NCI-H345 (cell line): ENCODE data around the gene TCF19.
A peak's percentile ranks its signal among the peaks of the same experiment; 100 is the strongest.

ENCODE experiments used
- DNase-seq: peaks from one replicate; lab custom pipeline; 2025; lab: John Stamatoyannopoulos, UW

The TCF19 gene, protein sequence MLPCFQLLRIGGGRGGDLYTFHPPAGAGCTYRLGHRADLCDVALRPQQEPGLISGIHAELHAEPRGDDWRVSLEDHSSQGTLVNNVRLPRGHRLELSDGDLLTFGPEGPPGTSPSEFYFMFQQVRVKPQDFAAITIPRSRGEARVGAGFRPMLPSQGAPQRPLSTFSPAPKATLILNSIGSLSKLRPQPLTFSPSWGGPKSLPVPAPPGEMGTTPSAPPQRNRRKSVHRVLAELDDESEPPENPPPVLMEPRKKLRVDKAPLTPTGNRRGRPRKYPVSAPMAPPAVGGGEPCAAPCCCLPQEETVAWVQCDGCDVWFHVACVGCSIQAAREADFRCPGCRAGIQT

DNA sequence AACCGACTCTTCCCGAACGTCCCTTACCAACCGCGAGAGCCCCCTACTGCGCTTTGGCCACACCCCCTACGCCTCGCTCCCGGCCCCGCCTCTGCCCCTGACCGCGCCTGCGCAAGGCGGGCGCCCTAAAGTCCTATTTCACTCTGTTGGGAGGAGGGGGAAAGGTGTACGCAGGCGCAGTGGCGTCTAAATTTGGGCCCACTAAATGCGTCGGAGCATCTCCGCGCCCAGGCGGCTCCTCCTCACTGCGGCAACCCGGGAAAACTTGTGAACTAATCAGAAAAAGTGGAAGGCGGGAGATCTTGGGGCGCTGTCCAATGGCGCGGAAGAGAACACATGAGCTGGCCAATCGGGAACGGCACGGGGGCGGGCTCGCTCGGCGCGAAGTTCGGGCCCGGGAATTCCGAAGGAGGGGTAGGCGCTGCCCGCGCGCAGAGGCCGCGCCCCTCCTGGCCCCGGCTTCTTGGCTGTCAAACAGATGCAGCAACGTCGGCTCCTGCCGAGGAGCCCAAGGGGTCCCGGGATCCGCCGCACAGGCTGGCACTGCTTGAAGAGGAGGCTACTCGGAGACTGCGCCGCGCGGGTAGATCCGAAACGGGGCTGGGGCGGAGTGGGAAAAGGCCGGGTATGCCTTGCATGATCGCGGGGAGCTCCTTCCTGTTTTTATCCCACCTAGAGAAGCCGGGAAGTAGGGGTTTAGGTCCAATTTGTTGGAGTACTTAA is at the start of gene TCF19:
TCF19 (plus strand) TSS at position 450 of the 723 bp plus-strand sequence. CDS start 881 bp downstream, outside the sequence.
- peak; percentile 100 for DNase-seq

DNA sequence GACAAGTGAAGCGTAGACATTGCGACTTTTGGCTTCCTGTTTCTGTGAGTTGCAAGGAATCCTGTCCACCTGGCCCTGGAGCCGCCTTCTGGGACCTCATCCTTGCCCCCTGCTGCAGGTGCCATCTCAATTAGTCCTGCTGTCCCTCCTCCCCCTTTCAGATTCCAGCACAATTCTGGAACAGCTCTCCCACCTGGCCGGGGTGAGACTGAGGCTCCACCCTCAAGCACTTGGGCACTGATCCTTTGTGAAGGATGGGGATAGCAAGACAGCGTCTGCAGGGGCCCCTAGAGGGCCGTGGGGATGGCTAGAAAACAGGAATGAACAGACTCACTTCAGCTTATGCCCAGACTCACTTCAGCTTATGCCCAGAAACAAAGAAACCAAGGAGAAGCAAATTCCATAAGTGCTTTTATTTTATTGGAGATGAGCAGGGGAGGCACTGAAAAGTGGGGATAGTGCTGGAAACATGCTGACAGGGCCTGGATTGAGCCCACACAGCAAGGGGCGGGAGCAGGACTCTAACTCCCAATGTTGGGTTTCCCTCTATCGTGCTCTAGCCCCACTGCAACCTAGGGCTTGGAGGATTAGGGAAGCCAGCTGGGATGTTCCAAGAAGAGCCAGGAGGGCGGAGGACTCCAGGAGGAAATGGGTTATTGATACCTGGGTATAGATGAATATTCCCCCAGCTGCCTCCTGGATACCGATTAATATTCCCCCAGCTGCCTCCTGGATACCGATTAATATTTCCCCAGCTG is 47.4 kb upstream of the TCF19 start:
- no peak for DNase-seq

DNA sequence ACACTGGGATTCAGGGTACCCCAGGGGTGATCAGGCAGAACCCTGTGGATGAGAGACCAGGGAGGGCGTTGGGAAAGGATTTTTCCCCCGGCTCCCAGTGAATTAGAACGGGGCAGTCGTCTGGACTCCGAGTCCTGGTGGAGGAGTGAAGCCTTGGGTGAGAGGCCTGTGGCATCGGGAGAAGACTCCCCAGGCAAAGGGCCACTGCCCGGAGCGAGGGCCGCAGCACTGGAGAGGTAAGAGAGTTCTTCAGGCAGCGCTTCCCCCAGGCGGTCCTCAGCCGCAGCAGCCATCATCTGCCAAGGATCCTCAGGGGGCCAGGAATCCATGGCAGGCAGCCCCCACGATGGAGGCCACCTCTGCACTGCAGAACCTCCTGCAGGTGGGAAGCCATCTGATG is 46.7 kb upstream of the TCF19 start:
- DNase-seq = no peak

DNA sequence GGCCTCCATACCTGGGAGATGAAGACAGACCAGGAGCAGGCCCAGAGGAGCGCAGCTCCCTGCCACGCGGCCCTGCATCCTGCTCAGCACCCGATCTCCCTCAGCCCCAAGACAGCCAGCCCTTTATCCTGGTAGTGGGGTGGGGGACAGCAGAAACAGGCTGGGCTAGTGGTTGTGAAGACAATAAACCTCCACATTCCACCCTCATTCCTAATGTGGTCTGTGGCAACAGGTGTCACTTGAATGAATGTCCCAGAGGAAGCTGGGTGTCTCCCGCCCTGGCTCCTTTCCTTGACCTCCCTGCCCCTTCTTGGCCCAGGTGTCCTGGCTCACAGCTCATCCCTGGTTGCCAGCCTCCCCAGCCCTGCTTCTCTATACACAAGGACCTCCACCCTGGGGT is 45.9 kb upstream of the TCF19 start, which contains the start of gene C6orf15:
C6orf15 (minus strand) TSS at position 98 of the 400 bp plus-strand sequence; CDS start at position 78, 20 bp downstream.
- DNase-seq = no peak

DNA sequence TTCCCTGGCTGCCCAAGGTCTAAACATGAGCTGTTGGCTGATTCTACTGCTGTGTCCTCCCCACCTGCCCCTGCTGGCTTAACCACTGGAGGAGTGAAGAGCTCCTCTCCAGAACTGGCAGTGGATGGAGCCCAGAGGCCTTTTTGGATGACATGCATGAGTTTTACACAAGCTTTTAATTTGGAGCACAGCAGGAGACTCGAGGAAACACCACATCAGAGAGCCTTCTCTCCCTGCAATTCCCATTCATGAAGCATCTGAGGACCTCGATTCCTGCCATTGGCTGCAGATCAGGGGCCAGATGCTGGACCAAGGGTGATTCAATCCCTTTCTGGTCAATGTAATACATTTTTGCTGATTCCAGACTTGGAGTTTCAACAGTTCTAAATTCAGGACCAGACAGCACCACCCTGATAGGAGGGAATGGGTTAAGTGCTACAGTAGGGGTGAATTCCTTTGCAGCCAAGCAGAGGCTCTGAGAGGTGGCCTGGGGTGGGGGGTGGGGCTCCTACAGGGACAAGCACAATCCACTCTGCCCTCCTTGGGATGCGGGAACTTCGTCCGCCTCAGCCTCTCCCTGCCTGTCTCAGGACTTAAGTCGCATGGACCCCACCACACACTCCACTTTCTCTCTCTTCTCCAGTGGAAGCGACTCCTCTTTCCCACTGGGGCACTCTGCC is 44.4 kb upstream of the TCF19 start:
- DNase-seq = no peak

DNA sequence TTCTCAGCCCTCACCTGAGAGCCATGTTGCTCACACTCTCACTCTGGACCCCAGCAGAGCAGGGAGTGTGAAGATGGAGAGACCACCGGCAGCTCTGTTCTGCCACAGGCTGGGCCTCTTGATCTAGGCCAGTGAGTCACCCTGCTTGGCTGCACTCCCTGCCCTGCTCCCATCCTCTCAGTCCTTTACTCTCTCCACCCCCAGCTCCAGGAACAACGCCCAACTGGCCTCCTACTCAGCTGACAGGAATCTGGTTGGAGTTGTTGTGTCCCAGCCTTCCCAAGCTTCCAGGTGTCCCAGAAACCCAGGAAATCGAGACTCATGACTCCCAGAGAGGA is 43.9 kb upstream of the TCF19 start, which contains the start of gene PSORS1C1:
PSORS1C1 (plus strand) TSS at position 260 of the 338 bp plus-strand sequence. CDS start 14,833 bp downstream, outside the sequence.
- no peak for DNase-seq

DNA sequence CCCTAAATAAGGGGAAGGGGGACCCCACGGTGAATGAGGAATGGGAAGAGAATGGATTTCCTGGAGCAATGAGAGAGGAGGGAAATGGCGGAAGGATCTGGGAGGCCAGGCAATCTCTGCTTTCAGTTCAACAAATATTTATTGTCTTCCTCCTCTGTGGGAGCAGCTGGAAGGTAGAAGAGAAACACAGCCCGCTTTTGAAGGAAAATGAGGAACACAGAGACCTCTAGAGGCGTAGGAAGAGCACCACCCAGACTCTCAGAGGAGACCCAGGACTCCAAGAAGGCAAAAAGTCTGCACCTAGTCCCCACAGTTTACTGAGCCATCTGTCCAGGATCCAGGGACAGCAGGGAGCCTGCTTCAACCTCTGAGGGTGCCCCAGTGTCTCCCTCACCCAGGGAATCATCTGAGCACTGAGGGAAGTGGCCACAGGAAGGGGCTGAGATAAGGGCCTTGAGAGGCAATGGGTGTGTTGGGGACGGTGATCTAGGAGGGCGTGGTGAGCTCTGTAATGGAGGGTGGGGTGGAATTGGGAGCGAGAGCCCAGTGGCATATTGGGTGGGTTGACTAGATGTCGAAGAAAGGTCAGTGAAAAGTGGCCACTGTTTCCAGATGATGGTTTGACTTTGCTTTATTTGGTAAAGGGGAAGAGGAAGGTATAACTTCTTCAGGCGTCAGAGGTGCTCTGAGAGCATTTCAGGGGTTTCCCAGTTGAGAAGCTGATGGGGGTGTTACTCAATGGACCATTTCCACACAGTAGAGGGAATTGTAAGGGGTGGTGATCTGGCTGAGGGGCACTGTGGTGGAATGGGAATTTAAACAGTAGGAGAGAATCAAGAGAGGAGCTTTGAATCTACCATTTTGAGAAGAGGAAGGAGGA is 43.2 kb upstream of the TCF19 start:
- DNase-seq = no peak

DNA sequence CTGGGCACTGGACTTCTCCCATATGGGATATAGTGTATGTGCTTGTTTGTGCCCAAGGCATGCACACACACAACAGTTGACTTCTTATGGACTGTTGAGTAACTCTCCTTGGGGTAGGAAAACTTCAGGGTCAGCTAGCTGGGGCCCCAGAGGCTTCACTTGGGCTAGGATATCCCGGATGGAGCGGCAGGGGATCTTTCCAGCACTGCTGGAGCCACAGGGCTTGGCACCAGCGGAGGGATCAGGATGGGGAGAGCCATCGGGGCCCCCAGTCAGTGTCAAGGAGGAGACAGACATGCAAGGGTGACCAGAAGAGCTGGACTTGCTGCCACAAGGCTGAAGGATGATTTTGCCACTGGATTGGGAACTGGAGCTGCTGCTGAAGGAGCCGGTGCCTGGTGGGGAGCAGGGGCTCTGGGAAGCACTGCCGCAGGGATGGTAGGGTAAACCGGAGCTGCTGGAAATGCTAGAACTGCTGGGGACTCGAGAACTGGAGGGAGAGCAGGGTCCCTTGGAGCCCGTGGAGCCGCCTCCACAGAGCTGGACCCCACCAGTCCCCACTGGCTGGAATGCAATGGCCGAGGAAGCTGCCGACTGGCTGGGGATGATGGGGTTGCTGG is 42.3 kb upstream of the TCF19 start:
- DNase-seq = no peak

DNA sequence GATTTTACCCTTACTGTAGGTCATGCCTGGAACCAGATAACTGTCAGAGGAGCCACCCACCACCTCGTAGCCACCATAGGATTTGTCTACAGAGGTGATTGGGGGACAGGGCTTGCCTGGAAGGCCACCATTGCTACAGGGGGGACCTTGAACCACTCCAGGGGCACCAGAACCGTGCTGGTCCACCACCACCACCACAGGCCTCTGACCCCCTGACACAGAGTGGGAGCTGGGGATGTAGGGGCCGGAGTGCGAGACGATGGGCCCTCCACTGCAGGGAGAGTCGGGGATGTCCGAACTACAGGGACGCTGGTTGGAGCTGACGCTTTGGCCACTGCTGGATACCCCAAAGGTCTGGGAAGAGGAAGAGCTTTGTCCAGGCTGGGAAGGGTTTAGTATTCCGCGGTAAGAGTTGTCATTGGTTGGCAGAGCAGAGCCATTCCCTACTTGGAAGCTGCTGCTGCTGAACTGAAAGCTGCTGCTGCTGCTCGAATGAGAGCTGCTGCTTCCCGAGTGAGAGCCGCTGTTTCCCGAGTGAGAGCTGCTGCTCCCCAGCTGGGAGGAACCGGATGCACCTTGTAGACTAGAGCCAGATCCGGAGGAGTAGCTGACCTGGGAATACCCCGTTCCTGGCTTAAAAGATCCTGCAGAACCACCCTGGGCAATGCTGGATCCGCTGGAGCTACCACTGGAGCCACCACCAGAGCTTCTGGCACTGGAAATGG is 41.6 kb upstream of the TCF19 start:
- DNase-seq = no peak

DNA sequence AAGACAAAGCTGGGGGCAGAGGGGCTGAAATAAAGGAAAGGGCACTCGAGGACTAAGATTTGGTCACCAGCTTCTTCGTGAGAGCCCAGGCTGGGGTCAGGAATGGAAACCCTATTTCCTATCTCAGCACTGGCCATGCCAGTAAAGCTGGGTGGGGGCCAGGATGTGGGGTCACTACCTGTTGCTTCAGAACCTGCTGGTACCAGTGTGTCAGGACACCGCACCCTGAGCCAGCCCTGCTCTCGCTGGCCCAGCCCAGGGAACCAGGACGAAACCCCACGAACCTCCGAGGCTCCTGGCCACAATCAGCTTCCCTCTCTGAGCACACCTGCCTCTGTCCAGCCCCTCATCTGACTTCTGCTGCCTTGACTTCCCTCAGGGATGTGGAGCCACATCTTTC is 40.2 kb upstream of the TCF19 start:
- DNase-seq = no peak

DNA sequence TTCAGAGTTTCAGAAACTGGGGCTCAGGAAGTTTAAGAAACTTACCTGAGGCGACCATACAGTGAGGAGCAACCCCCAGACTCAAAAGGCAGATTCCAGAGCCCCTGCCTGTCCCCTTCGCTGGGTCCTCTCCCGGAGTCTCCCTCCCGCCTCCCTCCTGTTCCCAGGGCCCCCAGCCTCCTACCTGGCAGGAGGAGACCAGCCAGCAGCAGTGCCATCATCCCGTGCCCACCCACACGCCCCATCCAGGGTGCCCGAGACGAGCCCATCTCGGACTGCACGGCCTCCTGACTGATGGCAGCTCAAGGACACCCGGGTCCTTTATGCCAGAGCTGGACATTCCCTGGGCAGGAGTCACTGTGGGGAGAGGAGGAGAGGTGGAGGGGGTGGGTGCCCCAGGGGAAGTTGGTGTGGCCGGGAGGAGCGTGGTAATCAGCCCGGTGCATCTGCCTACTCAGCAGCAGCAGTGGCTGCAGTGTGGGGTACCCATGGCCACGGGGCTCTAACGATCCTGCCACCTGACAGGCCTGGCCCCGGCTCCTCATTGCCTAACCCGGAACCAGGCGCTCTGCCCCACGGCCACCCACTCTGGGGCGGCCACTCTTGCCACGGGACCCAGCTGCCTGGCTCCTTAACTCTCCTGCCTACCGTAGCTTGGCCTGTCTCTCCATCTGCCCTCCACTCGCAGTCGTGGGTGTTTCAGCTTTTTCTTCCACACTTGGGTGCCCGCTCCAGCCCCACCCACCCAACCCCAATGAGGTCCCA is 38.1 kb upstream of the TCF19 start, which contains the start of gene CDSN:
CDSN (minus strand) TSS at position 296 of the 765 bp plus-strand sequence; CDS start at position 269, 27 bp downstream.
- DNase-seq = no peak

DNA sequence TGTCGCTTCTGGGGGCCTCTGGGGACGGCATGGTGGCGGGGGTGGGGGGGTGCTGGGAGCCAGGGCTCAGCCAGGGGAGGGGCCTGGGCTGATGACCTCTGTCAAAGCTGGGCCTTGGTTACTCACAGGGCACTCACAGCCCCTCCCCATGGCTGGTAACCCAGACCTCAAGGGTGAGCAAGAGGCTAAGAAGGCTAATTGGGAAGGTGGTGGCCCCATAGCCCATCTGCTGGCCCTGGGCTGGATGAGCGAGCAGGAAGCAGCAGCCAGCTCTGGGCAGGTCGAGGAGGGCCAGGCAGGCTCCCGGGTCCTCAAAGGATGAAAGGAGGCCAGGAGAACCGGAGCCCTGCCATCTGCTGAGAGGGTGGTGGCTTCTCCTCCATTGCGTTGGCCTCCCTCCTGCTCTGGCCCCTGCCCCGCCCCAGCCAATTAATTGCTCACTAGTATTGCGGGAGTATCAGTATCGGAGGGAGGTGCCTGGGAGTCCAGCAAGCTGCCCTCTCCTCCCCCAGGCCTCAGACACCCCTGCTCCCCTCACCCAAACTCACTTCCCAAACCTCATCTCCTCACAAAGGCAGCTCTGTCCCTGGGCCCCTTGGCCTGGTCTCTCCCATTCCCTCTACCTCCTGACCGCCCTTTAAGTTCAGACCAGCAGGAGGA is 37.1 kb upstream of the TCF19 start:
- no peak for DNase-seq

DNA sequence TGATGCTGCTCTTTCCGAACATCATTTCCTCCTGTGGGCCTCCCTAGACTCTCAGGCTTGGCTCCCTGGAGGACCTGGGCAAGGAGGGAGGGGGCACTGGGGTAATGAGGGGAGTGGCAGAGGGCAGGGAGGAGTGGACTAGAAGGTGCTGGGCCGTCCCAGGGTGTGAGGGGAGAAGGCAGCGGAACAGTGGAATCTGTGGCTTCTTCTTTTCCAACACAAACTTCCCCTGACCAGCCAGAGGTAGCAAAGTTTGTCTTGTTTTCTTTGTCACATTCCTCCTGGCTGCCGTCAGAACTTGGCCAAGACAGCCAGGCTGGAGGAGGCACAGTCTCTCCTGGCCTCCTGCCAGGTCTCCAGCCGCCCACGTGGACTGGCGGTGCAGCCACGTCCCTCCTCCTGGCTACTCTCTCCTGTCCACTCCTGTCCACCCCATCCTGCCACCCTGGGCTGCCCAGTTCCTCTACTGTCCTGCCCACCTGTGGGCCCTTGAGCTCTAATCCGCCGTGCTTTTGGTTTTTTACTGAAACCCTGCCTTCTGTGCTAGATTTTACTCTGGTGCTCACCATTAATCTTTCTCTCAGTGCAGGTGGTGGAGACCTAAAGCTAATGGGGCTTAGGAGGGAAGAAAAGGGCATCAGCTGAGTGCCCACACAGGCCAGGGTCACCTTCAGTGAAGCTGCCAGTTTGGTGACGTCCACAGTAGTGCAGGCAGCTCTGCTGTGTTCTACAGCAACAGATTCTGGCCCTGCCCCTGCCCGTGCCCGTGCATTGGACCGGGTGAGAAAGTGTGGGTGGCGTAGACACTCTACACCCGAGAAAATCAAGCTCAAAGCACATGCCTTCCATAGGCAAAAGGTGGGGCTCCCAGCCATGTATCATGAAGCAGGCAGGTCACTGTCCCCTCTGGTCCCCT is 35.3 kb upstream of the TCF19 start:
- DNase-seq = no peak

DNA sequence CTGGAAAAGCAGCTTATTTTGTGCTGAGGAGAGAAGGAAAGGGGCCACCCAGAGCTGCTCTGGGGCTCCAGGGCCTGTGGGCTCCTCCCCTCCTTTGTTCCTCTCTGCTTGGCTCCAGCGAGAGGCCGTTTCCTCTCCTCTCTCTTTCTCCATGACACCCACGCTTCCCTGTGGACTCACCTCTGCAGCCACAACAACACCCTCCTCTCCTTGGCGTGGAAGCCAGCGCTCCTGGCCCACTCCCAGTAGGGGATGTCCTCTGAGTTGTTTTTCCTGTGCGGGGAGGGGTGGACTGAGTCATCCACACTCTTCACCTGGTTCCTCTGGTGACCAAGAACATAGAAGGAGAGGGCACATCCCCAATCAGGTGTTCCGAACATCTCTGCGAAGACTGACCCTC is 33.2 kb upstream of the TCF19 start:
- DNase-seq = no peak

DNA sequence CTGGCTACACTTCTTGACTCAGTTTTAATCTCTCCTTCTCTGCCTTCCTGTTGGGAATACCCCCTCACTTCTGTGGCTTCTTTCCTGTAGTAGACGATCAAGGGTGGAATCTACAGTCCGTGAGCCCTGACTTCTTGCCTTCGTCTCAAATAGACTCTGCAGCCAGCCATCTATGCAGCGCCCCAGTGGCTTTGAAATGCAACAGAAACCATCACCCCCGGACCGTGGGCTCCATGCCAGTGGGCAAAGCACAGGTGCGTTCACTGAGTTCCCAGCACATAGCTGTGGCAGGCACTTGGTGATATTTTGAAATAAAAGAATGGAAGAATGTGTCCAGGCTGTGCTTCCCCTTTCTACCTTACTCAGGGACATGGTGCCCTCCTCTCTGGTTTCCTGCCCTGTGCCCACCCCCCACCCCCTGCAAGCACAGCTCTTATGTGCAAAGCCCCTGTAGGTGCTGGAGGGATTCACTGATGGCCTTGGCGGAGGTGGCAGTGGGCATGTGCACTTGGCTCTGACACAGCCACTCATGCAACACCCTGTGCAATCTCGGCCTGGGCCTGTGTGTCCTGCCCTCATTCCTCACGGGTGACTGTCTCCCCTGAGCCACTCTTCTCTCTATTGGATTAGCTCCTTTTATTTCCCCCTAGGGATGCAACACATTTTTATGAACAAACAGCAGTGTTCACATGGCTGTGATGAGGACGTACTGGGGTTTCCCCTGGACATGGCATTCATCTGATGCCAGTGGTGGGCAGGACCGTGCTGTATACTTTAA is 32.6 kb upstream of the TCF19 start:
- DNase-seq = no peak

DNA sequence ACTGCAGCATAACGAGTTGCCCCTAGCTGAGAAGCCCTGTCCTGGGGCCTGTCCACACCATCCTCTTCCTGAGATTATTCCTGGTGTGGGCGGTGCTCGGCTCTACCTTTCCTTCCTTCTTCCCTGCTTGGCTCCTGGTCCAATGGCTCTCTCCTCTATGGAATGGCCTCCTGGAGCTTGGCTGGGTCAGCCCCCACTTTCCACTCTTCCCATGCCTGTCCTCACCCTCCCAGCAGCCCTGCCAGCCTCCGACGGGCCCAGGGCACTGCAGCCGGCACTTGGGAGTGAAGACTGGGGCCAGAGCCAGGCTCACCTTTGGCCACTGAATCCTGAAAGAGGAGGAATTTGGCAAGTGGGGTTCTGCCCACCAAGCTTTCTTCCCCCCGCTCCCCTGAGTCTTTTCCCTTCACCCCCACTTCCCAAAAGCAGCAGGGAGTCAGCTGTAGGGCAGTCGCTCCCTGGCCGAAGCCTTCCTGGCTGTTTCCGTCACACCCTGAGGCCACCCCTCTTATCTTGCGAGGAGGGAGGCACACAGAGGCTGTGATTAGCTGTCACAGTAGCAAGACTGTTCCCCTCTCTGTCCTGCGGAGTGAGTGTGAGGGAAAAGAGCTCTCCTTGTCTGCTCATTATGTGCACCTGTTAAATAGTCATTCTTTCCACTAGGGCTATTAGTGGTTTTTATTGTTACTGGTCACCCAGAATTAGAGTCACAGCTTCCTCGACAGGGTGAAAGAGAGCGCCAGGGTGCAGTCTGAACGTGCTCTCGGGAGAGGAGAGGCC is 31.8 kb upstream of the TCF19 start:
- no peak for DNase-seq
